Ishikawa (cell line): ENCODE measurements around the gene CIITA.

Experiments
- CEBPB ChIP-seq: IDR thresholded peaks from 2 replicates; pipeline ENCODE4 v1.6.1; 2012
- CREB1 ChIP-seq: IDR thresholded peaks from 2 replicates; pipeline ENCODE4 v1.6.1; 2012; ENCODE audit warnings: low read depth
- EGR1 ChIP-seq: IDR thresholded peaks from 2 replicates; pipeline ENCODE4 v1.6.1; 2012
- EP300 ChIP-seq: IDR thresholded peaks from 2 replicates; pipeline ENCODE4 v1.6.1; 2012; ENCODE audit warnings: borderline replicate concordance
- FOXM1 ChIP-seq: IDR thresholded peaks from 2 replicates; pipeline ENCODE4 v1.6.1; 2012; ENCODE audit warnings: low read depth, borderline replicate concordance
- NFIC ChIP-seq: IDR thresholded peaks from 2 replicates; pipeline ENCODE4 v1.6.1; 2012
- RAD21 ChIP-seq: IDR thresholded peaks from 2 replicates; pipeline ENCODE4 v1.6.1; 2012; ENCODE audit warnings: low read depth
- TAF1 ChIP-seq: IDR thresholded peaks from 2 replicates; pipeline ENCODE4 v1.6.1; 2012; ENCODE audit warnings: low read depth, mild to moderate bottlenecking
- TCF12 ChIP-seq: IDR thresholded peaks from 2 replicates; pipeline ENCODE4 v1.6.1; 2012; ENCODE audit warnings: low read depth
- TEAD4 ChIP-seq: IDR thresholded peaks from 2 replicates; pipeline ENCODE4 v1.6.1; 2012
- YY1 ChIP-seq: IDR thresholded peaks from 2 replicates; pipeline ENCODE4 v1.6.1; 2012; ENCODE audit warnings: low read depth
- ZBTB7A ChIP-seq: IDR thresholded peaks from 2 replicates; pipeline ENCODE4 v1.6.1; 2012; ENCODE audit warnings: low read depth
- TF ChIP-seq, protein P1 (sequence below): IDR thresholded peaks from 2 replicates; pipeline ENCODE4 v1.6.1; 2012
- TF ChIP-seq, protein P2 (sequence below): IDR thresholded peaks from 2 replicates; pipeline ENCODE4 v1.6.1; 2012
- TF ChIP-seq, protein P3 (sequence below): IDR thresholded peaks from 2 replicates; pipeline ENCODE4 v1.6.1; 2012; ENCODE audit warnings: low read depth, mild to moderate bottlenecking

The CIITA gene

DNA sequence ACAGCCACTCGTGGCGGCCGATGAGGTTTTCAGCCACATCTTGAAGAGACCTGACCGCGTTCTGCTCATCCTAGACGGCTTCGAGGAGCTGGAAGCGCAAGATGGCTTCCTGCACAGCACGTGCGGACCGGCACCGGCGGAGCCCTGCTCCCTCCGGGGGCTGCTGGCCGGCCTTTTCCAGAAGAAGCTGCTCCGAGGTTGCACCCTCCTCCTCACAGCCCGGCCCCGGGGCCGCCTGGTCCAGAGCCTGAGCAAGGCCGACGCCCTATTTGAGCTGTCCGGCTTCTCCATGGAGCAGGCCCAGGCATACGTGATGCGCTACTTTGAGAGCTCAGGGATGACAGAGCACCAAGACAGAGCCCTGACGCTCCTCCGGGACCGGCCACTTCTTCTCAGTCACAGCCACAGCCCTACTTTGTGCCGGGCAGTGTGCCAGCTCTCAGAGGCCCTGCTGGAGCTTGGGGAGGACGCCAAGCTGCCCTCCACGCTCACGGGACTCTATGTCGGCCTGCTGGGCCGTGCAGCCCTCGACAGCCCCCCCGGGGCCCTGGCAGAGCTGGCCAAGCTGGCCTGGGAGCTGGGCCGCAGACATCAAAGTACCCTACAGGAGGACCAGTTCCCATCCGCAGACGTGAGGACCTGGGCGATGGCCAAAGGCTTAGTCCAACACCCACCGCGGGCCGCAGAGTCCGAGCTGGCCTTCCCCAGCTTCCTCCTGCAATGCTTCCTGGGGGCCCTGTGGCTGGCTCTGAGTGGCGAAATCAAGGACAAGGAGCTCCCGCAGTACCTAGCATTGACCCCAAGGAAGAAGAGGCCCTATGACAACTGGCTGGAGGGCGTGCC is 30.1 kb downstream of the CIITA start:
- no peak for TF ChIP-seq TAF1
- TF ChIP-seq NFIC: peak; percentile 57

DNA sequence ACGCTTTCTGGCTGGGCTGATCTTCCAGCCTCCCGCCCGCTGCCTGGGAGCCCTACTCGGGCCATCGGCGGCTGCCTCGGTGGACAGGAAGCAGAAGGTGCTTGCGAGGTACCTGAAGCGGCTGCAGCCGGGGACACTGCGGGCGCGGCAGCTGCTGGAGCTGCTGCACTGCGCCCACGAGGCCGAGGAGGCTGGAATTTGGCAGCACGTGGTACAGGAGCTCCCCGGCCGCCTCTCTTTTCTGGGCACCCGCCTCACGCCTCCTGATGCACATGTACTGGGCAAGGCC is 30.7 kb downstream of the CIITA start:
- TF ChIP-seq RAD21: no peak
- TF ChIP-seq EP300: no peak
- no peak for TF ChIP-seq ZBTB7A
- TF ChIP-seq TCF12: no peak
- no peak for TF ChIP-seq EGR1
- no peak for TF ChIP-seq TEAD4
- TF ChIP-seq TAF1: no peak
- TF ChIP-seq, protein P1, sequence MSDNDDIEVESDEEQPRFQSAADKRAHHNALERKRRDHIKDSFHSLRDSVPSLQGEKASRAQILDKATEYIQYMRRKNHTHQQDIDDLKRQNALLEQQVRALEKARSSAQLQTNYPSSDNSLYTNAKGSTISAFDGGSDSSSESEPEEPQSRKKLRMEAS: no peak
- no peak for TF ChIP-seq NFIC
- no peak for TF ChIP-seq FOXM1
- TF ChIP-seq, protein P2, sequence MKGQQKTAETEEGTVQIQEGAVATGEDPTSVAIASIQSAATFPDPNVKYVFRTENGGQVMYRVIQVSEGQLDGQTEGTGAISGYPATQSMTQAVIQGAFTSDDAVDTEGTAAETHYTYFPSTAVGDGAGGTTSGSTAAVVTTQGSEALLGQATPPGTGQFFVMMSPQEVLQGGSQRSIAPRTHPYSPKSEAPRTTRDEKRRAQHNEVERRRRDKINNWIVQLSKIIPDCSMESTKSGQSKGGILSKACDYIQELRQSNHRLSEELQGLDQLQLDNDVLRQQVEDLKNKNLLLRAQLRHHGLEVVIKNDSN: no peak
- TF ChIP-seq CREB1: no peak
- no peak for TF ChIP-seq YY1
- no peak for TF ChIP-seq CEBPB
- TF ChIP-seq, protein P3, sequence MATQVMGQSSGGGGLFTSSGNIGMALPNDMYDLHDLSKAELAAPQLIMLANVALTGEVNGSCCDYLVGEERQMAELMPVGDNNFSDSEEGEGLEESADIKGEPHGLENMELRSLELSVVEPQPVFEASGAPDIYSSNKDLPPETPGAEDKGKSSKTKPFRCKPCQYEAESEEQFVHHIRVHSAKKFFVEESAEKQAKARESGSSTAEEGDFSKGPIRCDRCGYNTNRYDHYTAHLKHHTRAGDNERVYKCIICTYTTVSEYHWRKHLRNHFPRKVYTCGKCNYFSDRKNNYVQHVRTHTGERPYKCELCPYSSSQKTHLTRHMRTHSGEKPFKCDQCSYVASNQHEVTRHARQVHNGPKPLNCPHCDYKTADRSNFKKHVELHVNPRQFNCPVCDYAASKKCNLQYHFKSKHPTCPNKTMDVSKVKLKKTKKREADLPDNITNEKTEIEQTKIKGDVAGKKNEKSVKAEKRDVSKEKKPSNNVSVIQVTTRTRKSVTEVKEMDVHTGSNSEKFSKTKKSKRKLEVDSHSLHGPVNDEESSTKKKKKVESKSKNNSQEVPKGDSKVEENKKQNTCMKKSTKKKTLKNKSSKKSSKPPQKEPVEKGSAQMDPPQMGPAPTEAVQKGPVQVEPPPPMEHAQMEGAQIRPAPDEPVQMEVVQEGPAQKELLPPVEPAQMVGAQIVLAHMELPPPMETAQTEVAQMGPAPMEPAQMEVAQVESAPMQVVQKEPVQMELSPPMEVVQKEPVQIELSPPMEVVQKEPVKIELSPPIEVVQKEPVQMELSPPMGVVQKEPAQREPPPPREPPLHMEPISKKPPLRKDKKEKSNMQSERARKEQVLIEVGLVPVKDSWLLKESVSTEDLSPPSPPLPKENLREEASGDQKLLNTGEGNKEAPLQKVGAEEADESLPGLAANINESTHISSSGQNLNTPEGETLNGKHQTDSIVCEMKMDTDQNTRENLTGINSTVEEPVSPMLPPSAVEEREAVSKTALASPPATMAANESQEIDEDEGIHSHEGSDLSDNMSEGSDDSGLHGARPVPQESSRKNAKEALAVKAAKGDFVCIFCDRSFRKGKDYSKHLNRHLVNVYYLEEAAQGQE: no peak

DNA sequence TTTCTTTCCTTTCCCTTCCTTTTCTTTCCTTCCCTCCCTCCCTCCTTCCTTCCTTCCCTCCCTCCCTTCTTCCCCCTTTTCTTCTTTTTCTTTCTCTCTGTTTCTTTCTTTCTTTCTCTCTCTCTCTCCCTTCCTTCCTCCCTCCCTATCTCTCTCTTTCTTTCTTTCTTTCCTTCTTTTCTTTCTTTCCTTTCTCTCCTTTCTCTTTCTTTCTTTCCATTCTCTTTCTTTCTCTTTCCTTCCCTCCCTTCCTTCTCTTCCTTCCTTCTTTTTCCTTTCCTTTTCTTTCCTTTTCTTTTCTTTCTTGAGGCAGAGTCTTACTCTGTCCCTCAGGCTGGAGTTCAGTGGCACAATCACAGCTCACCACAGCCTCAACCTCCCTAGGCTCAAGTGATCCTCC is 34.3 kb downstream of the CIITA start:
- TF ChIP-seq ZBTB7A (no peak), FOXM1 (no peak), TEAD4 (no peak), TCF12 (no peak), EP300 (no peak), TAF1 (no peak), YY1 (no peak), CREB1 (no peak), NFIC (no peak)
- TF ChIP-seq, protein P1: no peak

DNA sequence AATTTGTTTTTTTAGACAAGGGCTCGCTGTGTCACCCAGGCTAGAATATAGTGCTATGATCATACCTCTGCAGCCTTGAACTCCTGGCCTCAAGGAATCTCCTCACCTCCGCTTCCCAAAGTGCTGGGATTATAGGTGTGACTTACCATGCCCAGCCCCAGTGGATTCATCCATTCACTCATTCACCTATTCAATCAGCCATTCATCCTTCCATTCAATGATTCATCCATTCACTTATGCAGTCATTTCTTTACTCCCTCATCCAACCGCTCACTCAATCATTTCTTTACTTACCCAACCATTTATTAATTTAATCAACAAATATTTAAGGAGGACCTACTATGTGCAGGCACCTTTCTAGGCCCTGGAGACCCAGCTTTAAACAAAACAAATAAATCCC is 39.5 kb downstream of the CIITA start:
- TF ChIP-seq TAF1 (no peak), YY1 (no peak), CEBPB (no peak), TEAD4 (no peak), RAD21 (no peak), CREB1 (no peak), EP300 (no peak), NFIC (no peak), EGR1 (no peak), TCF12 (no peak)
- TF ChIP-seq, protein P1: no peak
- TF ChIP-seq, protein P3: no peak
- TF ChIP-seq, protein P2: no peak

DNA sequence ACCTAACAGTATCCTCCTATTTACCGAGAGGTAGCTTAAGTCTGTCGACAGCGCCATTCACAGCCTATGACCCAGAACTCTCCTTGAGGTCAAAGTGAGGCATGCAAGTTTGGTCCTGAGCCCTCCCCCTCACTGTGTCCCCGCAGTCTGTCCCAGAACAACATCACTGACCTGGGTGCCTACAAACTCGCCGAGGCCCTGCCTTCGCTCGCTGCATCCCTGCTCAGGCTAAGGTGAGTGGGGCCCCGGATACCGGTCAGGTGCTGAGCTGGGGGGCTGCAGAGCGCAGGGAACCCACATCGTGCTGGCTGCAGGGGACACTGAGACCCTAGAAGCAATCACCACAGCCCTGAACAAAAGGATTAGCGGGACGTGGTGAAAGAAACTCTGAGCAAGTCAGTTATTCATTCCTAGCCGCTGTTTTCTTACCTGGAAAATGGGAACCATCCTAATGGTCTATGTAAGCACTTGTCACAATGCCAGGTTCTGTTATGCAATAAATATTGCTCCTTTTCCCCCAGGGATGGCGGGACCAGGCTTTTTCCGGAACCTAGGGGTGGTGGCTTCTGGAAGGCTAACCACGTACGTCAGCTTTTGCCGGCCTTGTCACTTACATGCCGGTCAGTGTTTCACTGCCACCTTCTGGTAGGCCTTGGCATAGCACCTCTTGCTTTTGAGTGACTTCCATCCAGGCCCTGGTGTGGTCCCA is 41.4 kb downstream of the CIITA start:
- TF ChIP-seq YY1 (no peak), CREB1 (no peak), TEAD4 (0 out of 2 replicates have a peak, but pooled peaks have one; percentile 16), EGR1 (no peak), TCF12 (no peak), TAF1 (no peak), FOXM1 (no peak), CEBPB (no peak), RAD21 (peak; percentile 98), NFIC (no peak)
- TF ChIP-seq, protein P1: no peak
- TF ChIP-seq, protein P2: no peak
